B cell (primary cell): Measurements from ENCODE around the gene SLAMF9. TPM values are rescaled to one million over a fixed set of nuclear protein-coding genes. Genes with fewer than 3 reads are reported as not detected.

Source experiments
- ATAC-seq: fragments of 200-7000 bp; cut with Tn5 transposase; one replicate; pipeline ENCODE4 v1.10.0; 2021; ENCODE audit warnings: low read depth, mild to moderate bottlenecking, moderate number of reproducible peaks, moderate library complexity
- CTCF ChIA-PET: fragments of 350-600 bp; sonication (Branson Sonifier 250); formaldehyde crosslinking; loops from one replicate; lab custom pipeline; 2021; ENCODE audit warnings: antibody characterized with exemption, inconsistent platforms; lab: Charles Lee
- POLR2A ChIA-PET: fragments of 350-600 bp; sonication (Branson Sonifier 250); formaldehyde crosslinking; loops from one replicate; lab custom pipeline; 2021; ENCODE audit warnings: antibody characterized with exemption; lab: Charles Lee
- DNase-seq: peaks from one replicate; pipeline ENCODE4 v3.0.0; 2013
- H2AFZ ChIP-seq: 2 replicates; pipeline ENCODE4 v1.6.1; 2012; ENCODE audit warnings: mild to moderate bottlenecking, low read depth, low read length; ENCODE audit not compliant: insufficient read depth, poor library complexity, severe bottlenecking
- H3K27ac ChIP-seq, 2 donors: 1 replicate in 1 of 2; 2 replicates in 1 of 2; pipeline ENCODE4 v1.5.1; 2012 to 2013; ENCODE audit warnings: low read length in 2 of 2, mild to moderate bottlenecking in 2 of 2, moderate library complexity in 1 of 2
- H3K27me3 ChIP-seq, 4 experiments: fragments of 200-600 bp in 1 of 4; sonication (generic) in 1 of 4; replicated peaks in 1 of 4; 1 replicate in 2 of 4; 2 replicates in 2 of 4; pipeline versions ENCODE4 v1.6.1 to v1.7.0; 2013 to 2016; ENCODE audit warnings: low read length in 3 of 4, mild to moderate bottlenecking in 2 of 4, mixed read lengths in 1 of 4, moderate library complexity in 1 of 4; ENCODE audit not compliant: insufficient read depth in 4 of 4, control insufficient read depth in 3 of 4; ENCODE audit errors: control extremely low read depth in 1 of 4
- H3K36me3 ChIP-seq, 2 experiments: replicated peaks in 1 of 2; 1 replicate in 1 of 2; 2 replicates in 1 of 2; pipeline versions ENCODE4 v1.6.1 to v1.7.1; 2013; ENCODE audit warnings: low read length in 1 of 2; ENCODE audit not compliant: insufficient read depth in 2 of 2, control insufficient read depth in 1 of 2; ENCODE audit errors: control extremely low read depth in 1 of 2, extremely low read depth in 1 of 2
- H3K4me1 ChIP-seq, 2 donors: fragments of 200-600 bp in 1 of 2; sonication (generic) in 1 of 2; 1 replicate in 1 of 2; 2 replicates in 1 of 2; pipeline versions ENCODE4 v1.5.1 to v1.6.1; 2013 to 2017; ENCODE audit warnings: low read length in 2 of 2; ENCODE audit not compliant: control insufficient read depth in 2 of 2, insufficient read depth in 2 of 2
- H3K4me2 ChIP-seq: replicated peaks from 2 replicates; pipeline ENCODE3; 2012; ENCODE audit warnings: mild to moderate bottlenecking, low read depth, low read length; ENCODE audit not compliant: poor library complexity, severe bottlenecking
- H3K4me3 ChIP-seq, 5 experiments: fragments of 200-600 bp in 1 of 5; sonication (generic) in 1 of 5; 1 replicate in 3 of 5; 2 replicates in 2 of 5; pipeline versions ENCODE4 v1.5.1 to v1.7.0; 2011 to 2016; ENCODE audit warnings: low read length in 4 of 5, mild to moderate bottlenecking in 4 of 5, low read depth in 2 of 5, control low read depth in 1 of 5, moderate library complexity in 1 of 5; ENCODE audit not compliant: insufficient read depth in 1 of 5; ENCODE audit errors: control extremely low read depth in 1 of 5, extremely low read depth in 1 of 5
- H3K79me2 ChIP-seq: fragments of 200-600 bp; sonication (generic); one replicate; pipeline ENCODE4 v1.6.0; 2016; ENCODE audit warnings: low read length; ENCODE audit not compliant: control insufficient read depth, insufficient read depth
- H3K9ac ChIP-seq: fragments of 200-600 bp; sonication (generic); 2 replicates; pipeline ENCODE4 v1.6.1; 2017; ENCODE audit warnings: mild to moderate bottlenecking, low read length, moderate library complexity
- H3K9me3 ChIP-seq, 3 donors: one replicate each; pipeline versions ENCODE4 v1.6.1 to v1.7.1; 2013; ENCODE audit warnings: low read length in 2 of 3; ENCODE audit not compliant: control insufficient read depth in 2 of 3, insufficient read depth in 1 of 3; ENCODE audit errors: control extremely low read depth in 1 of 3
- H4K20me1 ChIP-seq: 2 replicates; pipeline ENCODE4 v1.6.0; 2012; ENCODE audit warnings: mild to moderate bottlenecking, low read length; ENCODE audit not compliant: insufficient read depth, control insufficient read depth, poor library complexity, severe bottlenecking
- H3K27ac Mint-ChIP-seq: one replicate; pipeline ENCODE4 v1.8.0; 2021; ENCODE audit warnings: mixed read lengths
- H3K27me3 Mint-ChIP-seq: one replicate; pipeline ENCODE4 v1.8.0; 2021; ENCODE audit warnings: mixed read lengths
- H3K4me1 Mint-ChIP-seq: one replicate; pipeline ENCODE4 v1.8.0; 2021; ENCODE audit warnings: mixed read lengths
- H3K4me3 Mint-ChIP-seq: one replicate; pipeline ENCODE4 v1.8.0; 2021; ENCODE audit warnings: mixed read lengths
- H3K9me3 Mint-ChIP-seq: one replicate; pipeline ENCODE4 v1.8.0; 2022; ENCODE audit warnings: mixed read lengths; ENCODE audit not compliant: insufficient read depth
- CTCF ChIP-seq: fragments of 200-600 bp; IDR thresholded peaks from one replicate; pipeline ENCODE4 v1.8.0; 2022; ENCODE audit warnings: antibody characterized with exemption, mild to moderate bottlenecking
- EZH2 ChIP-seq: IDR thresholded peaks from 2 replicates; pipeline ENCODE4 v1.6.1; 2012; ENCODE audit warnings: borderline replicate concordance, low read depth, mild to moderate bottlenecking, moderate library complexity, low read length; ENCODE audit not compliant: insufficient read depth, poor library complexity, severe bottlenecking
- WGBS: methylation state at CpG from one replicate; pipeline ENCODE4 v1.1.5; 2013; ENCODE audit warnings: missing lambda C conversion rate; ENCODE audit not compliant: insufficient coverage; 5-methylcytosine and 5-hydroxymethylcytosine counted together
- intact Hi-C: fragments of 100-400 bp; cut with micrococcal nuclease; formaldehyde crosslinking; loops from one replicate; pipeline ENCODE4 v1.10.0; 2022
- polyA plus RNA-seq: library from polyadenylated mRNA; depleted of rRNA; stranded (reverse); fragments of >200 nt; gene quantifications from 2 replicates; pipeline ENCODE4 v1.2.3, GENCODE V29; 2012
- total RNA-seq, 2 donors: library from RNA; stranded (reverse); fragments of 120-200 nt in 1 of 2; gene quantifications; 1 replicate in 1 of 2; 2 replicates in 1 of 2; pipeline versions ENCODE4 v1.2.3 to v1.2.4, GENCODE V29; 2013 to 2022

The SLAMF9 gene
- total and polyA plus RNA-seq, 2 donors (not counting 1 experiment from before 2014, with no cell fraction given) = not detected

DNA sequence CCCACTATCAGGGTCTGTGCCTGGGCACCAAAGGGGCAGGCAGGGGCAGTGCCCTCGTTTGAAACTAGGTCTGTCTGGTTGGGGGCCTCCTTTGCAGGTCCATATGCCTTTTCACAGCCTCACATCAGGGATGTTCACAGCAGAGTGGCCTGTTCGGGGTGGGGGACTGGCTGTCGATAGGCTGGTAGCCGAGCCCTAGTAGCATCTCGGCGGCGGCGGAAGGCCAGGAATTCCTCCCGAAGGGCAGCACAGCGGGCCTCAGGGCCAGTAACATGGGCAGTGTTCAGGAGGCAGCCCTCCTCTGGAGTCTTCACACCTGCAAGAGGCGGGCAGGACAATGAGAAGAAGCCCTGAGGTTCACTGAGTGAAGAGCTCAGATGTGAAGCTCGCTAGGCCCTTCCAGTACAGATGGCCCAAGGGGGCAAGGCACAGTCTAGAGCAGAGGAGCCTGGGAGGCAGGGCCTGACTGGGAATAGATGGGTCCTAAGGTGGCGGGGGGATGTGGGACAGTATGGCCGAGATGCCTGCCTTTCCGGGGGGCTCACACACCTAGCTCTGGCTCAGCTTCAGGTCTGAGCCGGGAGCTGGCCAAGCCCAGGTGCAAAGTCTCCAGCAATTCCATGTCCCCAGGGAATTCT is 26.7 kb downstream of the SLAMF9 start:
- Histone ChIP-seq H3K36me3 (peaks cover 0 to 7% of the 10 kb centered on the region in 2 experiments), H3K27me3 (no peaks in the 10 kb centered on the region), H3K4me1 (peaks cover 18 to 23% of the 10 kb centered on the region in 2 donors), H3K27ac (no peak overlapping the region), H4K20me1 (peaks cover 18% of the 10 kb centered on the region), H3K4me2 (no peak overlapping the region), H3K9ac (no peak overlapping the region), H3K79me2 (peaks cover 60% of the 10 kb centered on the region), H2AFZ (no peak overlapping the region), H3K9me3 (peaks cover 0 to 4% (median 0%) of the 10 kb centered on the region in 3 donors), H3K4me3 (no peak overlapping the region)
- H3K4me3 Mint-ChIP-seq = no peak overlapping the region
- DNase-seq = peak; percentile 21
- H3K9me3 Mint-ChIP-seq = no peaks in the 10 kb centered on the region
- intact Hi-C loops = loop anchor here (10.0 kb wide), 2 partner anchors 1117 to 1817 kb away; partner anchors contain the start of genes DUSP12 and USF1
- H3K27ac Mint-ChIP-seq = no peak overlapping the region
- WGBS = 89% methylated on average over 16 of the region's 16 CpGs
- POLR2A ChIA-PET = interaction anchor here (1.0 kb wide), 1 partner anchor 9 kb away, joined by 5 read pairs; no protein-coding TSS in a partner anchor
- no peak for TF ChIP-seq EZH2
- no peak for TF ChIP-seq CTCF
- CTCF ChIA-PET = interaction anchor here (1.9 to 8.7 kb wide), 3 partner anchors 9 to 128 kb away, joined by 5 to 76 read pairs (median 12); no protein-coding TSS in a partner anchor
- no peak for ATAC-seq
- H3K27me3 Mint-ChIP-seq = peaks cover 3% of the 10 kb centered on the region
- H3K4me1 Mint-ChIP-seq = peaks cover 30% of the 10 kb centered on the region

DNA sequence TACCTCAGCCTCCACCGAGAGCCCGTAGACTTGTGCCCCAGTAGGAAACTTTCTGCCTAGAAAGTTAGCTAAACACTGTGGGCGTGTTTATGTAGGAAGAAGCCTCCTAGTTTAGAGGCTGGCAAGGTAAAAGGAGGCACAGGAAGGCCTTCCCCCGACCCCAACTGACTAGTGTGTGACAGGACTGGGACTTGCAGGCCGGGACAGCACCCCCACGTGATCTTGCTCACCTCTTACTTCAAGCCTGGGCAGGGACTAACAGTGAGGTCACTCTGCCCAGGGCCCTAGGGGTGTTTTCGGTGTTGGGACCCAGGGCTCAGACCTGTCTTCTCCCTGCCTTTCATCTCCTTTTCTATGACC is 28.3 kb downstream of the SLAMF9 start:
- Histone ChIP-seq H3K4me1 (peaks cover 34 to 40% of the 10 kb centered on the region in 2 donors), H3K9me3 (peaks cover 0 to 4% (median 0%) of the 10 kb centered on the region in 3 donors), H3K9ac (peak overlapping the region; percentile 97), H3K4me2 (peak overlapping the region; percentile 99), H3K79me2 (peaks cover 74% of the 10 kb centered on the region), H3K27me3 (no peaks in the 10 kb centered on the region), H3K4me3 (peak overlapping the region; percentile 81 to 100 (median 99)), H3K27ac (peak overlapping the region; percentile 98 to 100), H4K20me1 (peaks cover 22% of the 10 kb centered on the region), H2AFZ (peak overlapping the region; percentile 48), H3K36me3 (peaks cover 0 to 13% of the 10 kb centered on the region in 2 experiments)
- Mint-ChIP-seq H3K27ac (peak overlapping the region; percentile 99), H3K4me1 (peaks cover 45% of the 10 kb centered on the region), H3K4me3 (peak overlapping the region; percentile 96), H3K27me3 (peaks cover under 1% of the 10 kb centered on the region), H3K9me3 (no peaks in the 10 kb centered on the region)
- CTCF ChIA-PET = interaction anchor here (1.1 to 8.7 kb wide), 6 partner anchors 10 to 126 kb away, joined by 3 to 81 read pairs (median 17); no protein-coding TSS in a partner anchor
- 14% methylated on average over 6 of the region's 7 CpGs for WGBS
- intact Hi-C loops = loop anchor here (1.0 to 10.0 kb wide), 5 partner anchors 11 to 1819 kb away; partner anchors contain the start of genes DUSP12, DUSP23 and USF1
- ATAC-seq = no peak
- POLR2A ChIA-PET = interaction anchor here (1.2 to 1.6 kb wide), 3 partner anchors 9 to 172 kb away, joined by 3 to 5 read pairs (median 3); partner anchors contain the start of gene IGSF8
- no peak for TF ChIP-seq CTCF
- TF ChIP-seq EZH2 = no peak
- DNase-seq = no peak
